ENCODE results near the gene CTBS. TPM values are rescaled to one million over a fixed set of nuclear protein-coding genes. Genes with fewer than 3 reads are reported as not detected.

Gene CTBS
- total RNA-seq, 3 donors from 2014 or later = 15.9 to 25.4 (median 23.3) TPM

- Histone ChIP-seq H3K36me3 (ENCODE audit: low read depth) (no peaks in the 10 kb centered on the region), H3K4me1 (ENCODE audit: low read depth) (peaks cover 21% of the 10 kb centered on the region), H3K4me3 (peak within 1 kb of the TSS; percentile 80), H3K9me3 (no peaks in the 10 kb centered on the region)
- intact Hi-C loops (cut with DNase I, micrococcal nuclease) = no loop called here
- DNase-seq = peak; percentile 99
- no peak for TF ChIP-seq CTCF (IDR thresholded peaks at IDR 0.05)
- ATAC-seq = peak; percentile 95
These were observed 68.1 kb downstream of the CTBS start, which contains the start of the genes GNG5 and SPATA1 for GRCh38 chr1:84506002-84506728. GNG5 (minus strand) TSS chr1:84506581; CDS start chr1:84506091, 490 bp downstream. SPATA1 (plus strand) TSS chr1:84506386; CDS start chr1:84516360, 9,974 bp downstream.

GRCh38 chr1:84505493-84506001 is 68.7 kb downstream of the CTBS start:
- no peak for TF ChIP-seq CTCF (IDR thresholded peaks at IDR 0.05)
- intact Hi-C loops (cut with DNase I, micrococcal nuclease) = no loop called here
- ATAC-seq = peak; percentile 69

GRCh38 chr1:84504580-84505492 is 69.4 kb downstream of the CTBS start:
- intact Hi-C loops (cut with DNase I, micrococcal nuclease) = no loop called here
- peak in 1 of 3 donors; percentile 31 for DNase-seq
- H3K36me3 ChIP-seq (ENCODE audit: low read depth) = no peaks in the 10 kb centered on the region
- TF ChIP-seq CTCF (IDR thresholded peaks at IDR 0.05) = no peak
- no peaks in the 10 kb centered on the region for H3K9me3 ChIP-seq
- peak overlapping the region; percentile 80 for H3K4me3 ChIP-seq
- H3K4me1 ChIP-seq (ENCODE audit: low read depth) = peaks cover 29% of the 10 kb centered on the region
- ATAC-seq = no peak

More at GRCh38 chr1:84505493-84506001, 68.7 kb downstream of the CTBS start:
- no peaks in the 10 kb centered on the region for H3K36me3 ChIP-seq (ENCODE audit: low read depth)
- H3K4me1 ChIP-seq (ENCODE audit: low read depth) = peaks cover 28% of the 10 kb centered on the region
- peak overlapping the region; percentile 80 for H3K4me3 ChIP-seq
- DNase-seq = no peak
- H3K9me3 ChIP-seq = no peaks in the 10 kb centered on the region

- no peak for DNase-seq
- ATAC-seq = no peak
- intact Hi-C loops (cut with DNase I, micrococcal nuclease) = no loop called here
- no peaks in the 10 kb centered on the region for H3K36me3 ChIP-seq (ENCODE audit: low read depth)
- peaks cover 29% of the 10 kb centered on the region for H3K4me1 ChIP-seq (ENCODE audit: low read depth)
- H3K9me3 ChIP-seq = no peaks in the 10 kb centered on the region
- no peak for TF ChIP-seq CTCF (IDR thresholded peaks at IDR 0.05)
- H3K4me3 ChIP-seq = no peak overlapping the region
These were observed 71.3 kb downstream of the CTBS start for GRCh38 chr1:84502927-84503326.

Other genes starting within 250 kb of the CTBS start
- 1 to 10 TPM in 1 of 3 donors, under 1 TPM in 1, not detected in 1; 0.87 to 1.0 TPM for gene DNASE2B, start 176.0 kb downstream of the CTBS start, total RNA-seq
- 10 to 100 TPM; 24.3 to 28.8 (median 25.8) TPM for gene RPF1, start 95.2 kb downstream of the CTBS start, total RNA-seq
- gene SPATA1, start 68.1 kb downstream of the CTBS start, total RNA-seq = 1 to 10 TPM; 2.0 to 3.8 (median 3.5) TPM
- 100 to 1,000 TPM in 2 of 3 donors, 10 to 100 TPM in 1; 75.6 to 158 (median 144) TPM for gene GNG5, start 67.9 kb downstream of the CTBS start, total RNA-seq
- 10 to 100 TPM in 2 of 3 donors, 1 to 10 TPM in 1; 6.2 to 36.7 (median 14.4) TPM for gene SSX2IP, start 116.0 kb upstream of the CTBS start, total RNA-seq